Chondrocyte (in vitro differentiated cells): ENCODE measurements around the gene GSG1L. TPM values are rescaled to one million over a fixed set of nuclear protein-coding genes. Genes with fewer than 3 reads are reported as not detected.

Experiments used
- DNase-seq: peaks from one replicate; pipeline ENCODE4 v3.0.0; 2021; ENCODE audit warnings: mixed read lengths, low spot score
- H3K27ac Mint-ChIP-seq: one replicate; pipeline ENCODE4 v1.8.0; 2021; ENCODE audit warnings: mild to moderate bottlenecking, moderate library complexity, mixed read lengths; ENCODE audit not compliant: unreplicated experiment
- H3K27me3 Mint-ChIP-seq: 2 replicates; pipeline ENCODE4 v1.8.0; 2021; ENCODE audit warnings: low read depth, mixed read lengths
- H3K36me3 Mint-ChIP-seq: 2 replicates; pipeline ENCODE4 v1.8.0; 2021; ENCODE audit warnings: low read depth, mixed read lengths
- H3K4me1 Mint-ChIP-seq: 2 replicates; pipeline ENCODE4 v1.8.0; 2021; ENCODE audit warnings: low read depth, mild to moderate bottlenecking, mixed read lengths
- H3K4me3 Mint-ChIP-seq: one replicate; pipeline ENCODE4 v1.8.0; 2021; ENCODE audit warnings: mild to moderate bottlenecking, moderate library complexity, mixed read lengths; ENCODE audit not compliant: unreplicated experiment
- H3K9me3 Mint-ChIP-seq: 2 replicates; pipeline ENCODE4 v1.8.0; 2021; ENCODE audit warnings: low read depth, mixed read lengths
- CTCF ChIP-seq: fragments of 200-600 bp; sonication (generic); IDR thresholded peaks from 2 replicates; pipeline ENCODE4 v1.5.0; 2021; ENCODE audit warnings: antibody characterized with exemption, mild to moderate bottlenecking, moderate library complexity
- total RNA-seq: library from RNA; stranded (reverse); gene quantifications from 3 replicates; pipeline ENCODE4 v1.2.1, GENCODE V29; 2021

GSG1L gene
- total RNA-seq, 1 donor from 2014 or later: not detected

GRCh38 chr16:27761816-27762215, 301.7 kb downstream of the GSG1L start:
- H3K27ac Mint-ChIP-seq: no peak overlapping the region
- no peak overlapping the region for H3K4me3 Mint-ChIP-seq
- H3K4me1 Mint-ChIP-seq: peaks cover 13% of the 10 kb centered on the region
- no peak for TF ChIP-seq CTCF
- H3K27me3 Mint-ChIP-seq: no peaks in the 10 kb centered on the region
- H3K9me3 Mint-ChIP-seq: peaks cover 10% of the 10 kb centered on the region
- no peak for DNase-seq
- peaks cover 19% of the 10 kb centered on the region for H3K36me3 Mint-ChIP-seq

GRCh38 chr16:27760789-27761176, 302.7 kb downstream of the GSG1L start:
- Mint-ChIP-seq H3K4me3 (no peak overlapping the region), H3K4me1 (peaks cover 13% of the 10 kb centered on the region), H3K9me3 (peaks cover 10% of the 10 kb centered on the region), H3K36me3 (peaks cover 22% of the 10 kb centered on the region), H3K27ac (no peak overlapping the region), H3K27me3 (no peaks in the 10 kb centered on the region)
- DNase-seq: no peak
- no peak for TF ChIP-seq CTCF

GRCh38 chr16:27759967-27760788, 303.3 kb downstream of the GSG1L start:
- Mint-ChIP-seq H3K36me3 (peaks cover 19% of the 10 kb centered on the region), H3K27me3 (no peaks in the 10 kb centered on the region), H3K4me1 (peaks cover 13% of the 10 kb centered on the region), H3K9me3 (peaks cover 10% of the 10 kb centered on the region), H3K27ac (no peak overlapping the region), H3K4me3 (no peak overlapping the region)
- TF ChIP-seq CTCF: no peak
- no peak for DNase-seq

GRCh38 chr16:27759301-27759871, 304.1 kb downstream of the GSG1L start:
- H3K9me3 Mint-ChIP-seq: peaks cover 8% of the 10 kb centered on the region
- peaks cover 18% of the 10 kb centered on the region for H3K4me1 Mint-ChIP-seq
- no peaks in the 10 kb centered on the region for H3K27me3 Mint-ChIP-seq
- no peak for DNase-seq
- TF ChIP-seq CTCF: no peak
- no peak overlapping the region for H3K4me3 Mint-ChIP-seq
- H3K27ac Mint-ChIP-seq: no peak overlapping the region
- peaks cover 18% of the 10 kb centered on the region for H3K36me3 Mint-ChIP-seq

- Mint-ChIP-seq H3K9me3 (no peaks in the 10 kb centered on the region), H3K27ac (no peak overlapping the region), H3K27me3 (no peaks in the 10 kb centered on the region), H3K4me3 (no peak overlapping the region), H3K4me1 (peaks cover 21% of the 10 kb centered on the region), H3K36me3 (peaks cover 12% of the 10 kb centered on the region)
- TF ChIP-seq CTCF: no peak
- DNase-seq: no peak
These were observed 305.0 kb downstream of the GSG1L start for GRCh38 chr16:27758544-27758943.
